Right renal cortex interstitium (tissue), 3 donors: ENCODE results near the gene LINS1. TPM values are rescaled to one million over a fixed set of nuclear protein-coding genes. Genes with fewer than 3 reads are reported as not detected.

Source experiments
- DNase-seq, 3 donors: peaks; one replicate each; pipeline ENCODE4 v3.0.0-alpha.2; 2013; ENCODE audit warnings: low read depth in 3 of 3, low spot score in 2 of 3
- polyA plus RNA-seq, 3 donors: library from polyadenylated mRNA; unstranded; fragments of 120-200 nt; gene quantifications; one replicate each; pipeline ENCODE4 v1.2.1, GENCODE V29; 2013; ENCODE audit not compliant: insufficient read length in 3 of 3

LINS1 gene
- polyA plus RNA-seq, 3 donors = 17.9 to 26.5 (median 21.8) TPM

- no peak for DNase-seq
These were observed 41.7 kb downstream of the LINS1 start for GRCh38 chr15:100560323-100560722.

- no peak for DNase-seq
These were observed 42.7 kb downstream of the LINS1 start for GRCh38 chr15:100559330-100559729.

GRCh38 chr15:100558771-100559254, 43.2 kb downstream of the LINS1 start:
- no peak for DNase-seq

DNA sequence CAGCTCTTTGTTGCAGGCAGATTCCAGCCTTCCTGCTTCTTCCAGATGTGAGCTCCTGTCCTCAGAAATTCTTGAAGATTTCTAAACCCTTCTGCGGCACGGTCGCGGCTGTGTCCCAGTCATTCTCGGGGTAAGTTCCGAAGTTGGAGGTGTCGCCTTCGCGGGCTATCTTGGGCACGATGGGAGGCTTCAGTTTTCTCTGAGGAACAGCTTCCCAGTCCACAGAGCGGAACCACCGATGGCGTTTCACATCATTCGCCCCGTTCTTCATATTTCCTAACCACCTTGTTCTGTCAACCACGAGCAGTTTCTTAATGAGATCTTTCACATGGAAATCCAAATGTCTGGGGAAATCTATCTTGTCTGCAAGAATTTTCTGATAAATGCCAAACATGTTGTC, 48.5 kb downstream of the LINS1 start:
- no peak for DNase-seq

- no peak for DNase-seq
These were observed 54.0 kb downstream of the LINS1 start for GRCh38 chr15:100547961-100548360.

DNA sequence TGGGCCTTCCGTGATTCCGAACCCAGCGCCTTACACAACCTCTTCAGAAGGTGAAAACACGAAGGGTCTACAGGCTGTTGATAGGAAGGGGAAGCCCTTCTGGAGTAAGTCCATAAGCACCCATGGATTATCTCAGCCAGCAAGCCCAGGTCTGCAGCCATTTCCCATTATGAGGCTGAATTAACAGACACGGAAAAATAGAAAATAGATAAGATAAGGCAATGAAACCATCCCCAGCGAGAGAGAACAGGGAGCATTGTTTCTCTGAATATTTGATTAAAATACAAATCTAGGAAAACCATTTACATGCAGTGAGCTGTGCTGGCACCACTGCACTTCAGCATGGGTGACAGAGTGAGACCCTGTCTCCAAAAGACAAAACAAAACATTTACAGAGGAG, 57.0 kb downstream of the LINS1 start:
- no peak for DNase-seq

DNA sequence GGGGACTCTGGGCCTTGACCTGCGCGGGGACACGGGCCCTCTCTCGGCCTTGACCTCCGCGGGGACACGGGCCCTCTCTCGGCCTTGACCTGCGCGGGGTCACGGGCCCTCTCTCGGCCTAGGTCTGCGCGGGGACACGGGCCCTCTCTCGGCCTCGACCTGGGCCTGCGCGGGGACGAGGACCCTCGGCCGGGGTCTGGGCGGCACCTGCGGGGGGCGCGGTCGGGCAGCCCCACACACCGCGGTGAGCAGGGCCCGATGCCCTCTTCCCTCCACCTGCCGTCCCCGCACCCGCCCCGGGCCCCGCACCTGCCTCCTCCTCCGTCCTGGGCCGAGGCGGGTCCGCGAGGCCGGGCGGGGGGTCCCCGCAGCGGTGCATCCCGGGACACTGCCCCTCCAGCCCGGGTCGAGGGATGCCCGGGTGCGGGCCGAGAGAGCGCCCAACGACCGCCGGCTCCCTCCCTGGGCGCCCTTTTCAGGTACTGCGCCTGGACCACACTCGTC, 57.6 kb downstream of the LINS1 start:
- no peak for DNase-seq

- no peak for DNase-seq
These were observed 59.7 kb downstream of the LINS1 start for GRCh38 chr15:100542290-100542689.

- DNase-seq = no peak
These were observed 64.7 kb downstream of the LINS1 start for GRCh38 chr15:100537331-100537730.

DNA sequence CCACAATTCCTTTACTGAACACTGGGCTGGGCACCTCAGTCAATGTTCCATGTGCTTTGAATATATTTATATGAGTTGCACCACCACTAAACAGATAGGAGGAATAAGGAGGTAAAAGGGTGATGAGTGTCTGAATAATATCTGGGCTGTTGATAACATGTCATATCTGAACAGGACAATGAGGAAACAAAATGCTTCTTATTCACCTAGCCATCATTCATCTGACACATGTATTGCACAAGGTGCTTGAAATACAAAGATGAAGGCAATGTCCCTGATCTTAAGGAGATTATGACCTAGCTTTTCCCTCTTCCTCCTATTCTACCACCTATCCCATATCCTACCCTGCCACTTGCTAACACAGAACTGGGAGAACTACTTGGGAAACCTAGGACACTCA, 65.3 kb downstream of the LINS1 start:
- DNase-seq = no peak

DNA sequence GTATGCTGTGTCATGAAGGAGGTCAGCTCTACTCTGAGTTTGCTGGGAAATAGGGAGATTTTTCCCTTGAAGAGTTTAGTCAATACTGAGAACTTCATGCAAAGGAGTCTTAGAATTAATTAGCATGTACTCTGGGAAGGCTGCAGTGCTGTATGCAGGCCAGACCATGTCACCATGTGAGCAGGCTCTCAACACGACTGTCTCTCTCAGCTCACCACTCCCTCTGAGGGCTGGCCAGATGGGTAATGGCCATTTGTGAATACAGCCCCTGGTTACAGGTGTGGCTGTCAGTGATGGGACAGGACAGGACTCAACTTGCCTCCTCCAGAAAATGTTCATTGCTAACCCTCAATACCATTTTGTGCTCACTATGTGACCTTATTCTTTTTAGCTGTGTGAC, 68.1 kb downstream of the LINS1 start:
- DNase-seq = no peak

DNA sequence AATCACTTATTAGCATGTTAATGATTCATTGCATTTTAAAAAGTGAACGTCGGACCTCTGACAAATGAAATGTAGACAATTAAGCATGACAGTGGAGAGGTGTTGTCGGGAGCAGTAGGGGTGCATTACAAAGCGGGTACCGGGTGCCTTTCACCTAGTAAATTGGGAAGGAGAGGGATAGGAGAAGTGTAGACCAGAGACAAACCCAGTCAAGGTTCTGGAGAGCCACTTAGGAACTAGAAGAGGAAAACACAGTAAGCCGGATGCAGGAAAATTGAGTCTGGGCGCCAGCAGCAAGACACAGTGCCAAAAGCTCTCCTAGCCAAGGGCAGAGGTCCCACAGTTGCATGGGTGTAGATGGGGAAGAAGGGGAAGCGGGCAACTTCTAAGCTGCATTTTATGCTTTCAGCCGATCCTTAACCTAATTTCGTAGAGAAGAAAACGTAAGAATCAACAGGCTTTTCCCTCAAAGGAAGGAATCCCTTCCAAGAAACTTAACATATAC, 70.1 kb downstream of the LINS1 start:
- no peak for DNase-seq

DNA sequence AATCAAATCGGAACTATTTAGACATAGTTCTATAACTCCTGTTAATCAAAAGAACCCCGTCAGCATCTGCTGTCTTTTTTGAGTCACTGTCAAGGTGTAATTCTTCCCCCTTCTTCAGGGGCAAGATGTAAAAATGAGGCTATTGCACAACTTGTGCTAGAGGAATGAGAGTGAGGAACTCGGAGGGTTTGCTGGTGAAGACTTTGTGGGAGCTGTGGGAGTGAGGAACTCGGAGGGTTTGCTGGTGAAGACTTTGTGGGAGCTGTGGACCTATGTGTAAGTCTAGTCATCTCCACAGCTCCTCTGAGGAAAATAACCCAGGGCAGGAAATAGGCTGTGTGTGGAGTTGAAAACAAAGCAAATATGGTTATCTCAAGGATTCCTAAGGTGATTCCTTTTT, 70.8 kb downstream of the LINS1 start:
- no peak for DNase-seq

DNA sequence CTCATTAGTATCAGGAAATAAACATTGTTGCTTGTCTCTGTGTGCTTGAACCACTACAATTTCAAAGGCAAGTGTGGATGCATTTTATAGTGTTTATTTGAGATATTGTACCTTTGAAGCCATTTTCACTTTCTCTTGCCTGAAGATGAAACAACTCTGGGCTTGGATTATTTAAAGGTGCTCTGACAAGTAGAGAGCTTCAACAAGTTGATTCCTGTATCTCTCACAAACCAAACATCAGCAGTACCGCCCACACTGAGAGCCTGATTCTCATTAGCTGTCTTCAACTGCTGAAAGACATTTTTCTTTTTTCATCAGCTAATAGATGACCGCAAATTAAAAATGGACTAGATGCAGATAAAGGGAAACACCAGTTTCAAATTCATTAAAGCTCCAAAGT, 72.4 kb downstream of the LINS1 start:
- no peak for DNase-seq

DNA sequence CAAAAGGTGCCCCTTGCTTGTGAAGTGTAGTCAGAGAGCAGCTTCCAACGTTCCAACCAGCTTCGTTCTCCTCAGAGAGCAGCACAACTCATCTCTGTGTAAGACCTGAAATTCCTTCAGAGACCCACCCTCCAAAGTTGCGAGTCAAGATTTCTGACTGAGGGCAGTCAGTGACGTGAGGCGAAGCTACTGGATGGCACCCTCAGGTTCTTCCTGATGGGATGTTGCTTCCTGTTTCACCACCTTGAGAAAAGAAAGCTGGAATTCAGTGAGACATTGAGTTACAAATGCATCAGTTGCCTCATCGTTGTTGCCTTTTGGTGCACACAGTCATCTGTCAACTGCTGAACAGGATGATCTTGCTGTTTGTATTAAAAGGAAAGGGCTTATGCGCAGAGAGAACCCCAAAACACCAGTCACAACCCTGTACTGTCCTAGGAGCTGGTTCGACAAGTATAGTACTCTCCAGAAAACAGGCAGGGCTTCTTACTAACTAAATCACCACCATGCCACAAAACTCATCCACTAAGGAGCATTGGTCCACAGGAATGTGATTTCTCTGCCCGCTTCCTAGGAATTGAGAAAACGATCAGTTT, 73.1 kb downstream of the LINS1 start, which contains the start of gene CERS3:
Gene CERS3 (minus strand): TSS at position 118 of the 596 bp plus-strand sequence. CDS start 27,101 bp downstream, outside the sequence.
- no peak for DNase-seq

GRCh38 chr15:100526027-100526481, 75.9 kb downstream of the LINS1 start:
- DNase-seq = no peak

DNA sequence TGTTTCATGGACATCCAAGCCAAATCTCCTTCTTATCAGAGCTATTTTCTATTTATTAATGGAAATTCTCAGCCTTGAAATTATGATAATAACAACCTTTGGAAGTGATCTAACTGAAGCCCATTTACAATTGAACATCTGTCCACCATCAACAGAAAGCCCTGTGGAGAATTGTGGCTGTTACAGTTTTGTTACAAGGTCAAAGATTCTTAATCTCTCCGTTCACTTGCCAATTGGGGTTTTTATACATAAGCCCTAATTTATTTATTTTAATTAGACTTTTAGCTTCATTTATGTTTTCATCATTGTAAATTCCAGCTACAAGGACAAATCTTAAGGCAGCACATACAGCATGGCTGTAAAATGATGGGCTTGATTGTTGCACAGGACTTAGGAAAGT, 76.5 kb downstream of the LINS1 start:
- no peak for DNase-seq

DNA sequence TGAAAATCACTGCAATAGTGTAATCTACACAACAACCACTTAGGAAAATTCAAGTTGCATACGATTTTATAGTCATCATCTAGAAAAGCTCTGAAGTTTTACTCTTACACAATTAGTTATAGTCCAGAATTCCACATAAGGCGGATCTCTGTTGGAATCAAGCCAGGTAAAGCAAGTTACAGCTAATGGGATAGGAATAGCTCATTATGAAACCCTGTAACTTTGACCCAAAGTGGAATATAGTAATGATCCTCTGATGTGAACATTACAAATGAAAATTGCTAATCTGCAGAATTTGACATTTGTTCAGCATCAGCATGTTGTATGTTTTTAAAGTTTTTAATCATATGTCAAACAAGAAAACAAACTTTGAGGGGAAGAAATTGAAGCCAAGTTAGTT, 77.7 kb downstream of the LINS1 start:
- DNase-seq = no peak

DNA sequence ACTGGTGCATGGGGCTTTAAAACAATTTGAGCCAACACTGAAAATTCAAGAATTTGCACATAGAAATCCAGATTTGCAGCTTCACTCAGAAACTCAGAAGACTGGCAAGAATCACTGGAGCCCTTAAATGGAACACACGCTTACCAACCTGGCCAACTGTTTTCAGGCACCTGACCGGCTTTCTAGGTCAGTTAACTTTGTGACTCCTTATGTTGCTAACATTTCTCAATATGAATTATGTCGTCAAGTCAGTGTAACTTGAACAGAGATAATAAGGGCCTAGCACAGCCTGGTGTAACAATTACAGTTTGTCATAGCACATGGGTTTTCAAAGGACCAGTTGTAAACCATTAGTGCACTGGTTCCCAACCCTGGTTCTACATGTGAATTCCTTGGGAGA, 80.1 kb downstream of the LINS1 start:
- no peak for DNase-seq

- DNase-seq = no peak
These were observed 81.7 kb downstream of the LINS1 start for GRCh38 chr15:100520132-100520921.

- DNase-seq = no peak
These were observed 84.1 kb downstream of the LINS1 start for GRCh38 chr15:100517846-100518245.
